IMR-90 (cell line): Measurements from ENCODE around the gene AZGP1. TPM values are rescaled to one million over a fixed set of nuclear protein-coding genes. Genes with fewer than 3 reads are reported as not detected.

Experiments used
- ATAC-seq: fragments of 200-7000 bp; cut with Tn5 transposase; 2 replicates; pipeline ENCODE4 v1.9.1; 2020; ENCODE audit warnings: low read depth, mild to moderate bottlenecking, moderate library complexity
- BruUV-seq: library from RNA; stranded (reverse); fragments of 400-500 nt; replicated peaks from 2 replicates; lab custom pipeline; 2021; lab: Mats Ljungman, UMichigan
- CTCF ChIA-PET: fragments of 300-600 bp; formaldehyde crosslinking; extraction: SDS; loops from one replicate; lab custom pipeline; 2021; ENCODE audit warnings: antibody characterized with exemption; lab: Yijun Ruan, JAX
- POLR2A ChIA-PET: fragments of 300-600 bp; sonication (Branson Sonifier 250); formaldehyde crosslinking; loops from one replicate; lab custom pipeline; 2022; ENCODE audit warnings: antibody characterized with exemption; ENCODE audit not compliant: unreplicated experiment; lab: Charles Lee
- DNase-seq: peaks from one replicate; pipeline ENCODE4 v3.0.0; 2013
- H2AFZ ChIP-seq: replicated peaks from 2 replicates; pipeline ENCODE3; 2013; ENCODE audit warnings: low read length, mild to moderate bottlenecking; ENCODE audit not compliant: poor library complexity
- H2AK5ac ChIP-seq: 2 replicates; pipeline ENCODE4 v1.6.1; 2013; ENCODE audit warnings: low read depth, low read length, inconsistent platforms
- H2AK9ac ChIP-seq: replicated peaks from 2 replicates; pipeline ENCODE3; 2013; ENCODE audit warnings: mild to moderate bottlenecking, low read depth, low read length, moderate library complexity; ENCODE audit not compliant: poor library complexity
- H2BK120ac ChIP-seq: 2 replicates; pipeline ENCODE4 v1.6.1; 2013; ENCODE audit warnings: low read depth, low read length, inconsistent platforms
- H2BK15ac ChIP-seq: 3 replicates; pipeline ENCODE4 v1.6.1; 2013; ENCODE audit warnings: low read depth, low read length, inconsistent platforms
- H2BK20ac ChIP-seq: 2 replicates; pipeline ENCODE4 v1.6.1; 2013; ENCODE audit warnings: low read depth, mild to moderate bottlenecking, inconsistent platforms, low read length, moderate library complexity
- H2BK5ac ChIP-seq: 2 replicates; pipeline ENCODE4 v1.6.1; 2013; ENCODE audit warnings: mild to moderate bottlenecking, low read depth, low read length, inconsistent platforms; ENCODE audit not compliant: poor library complexity, severe bottlenecking
- H3K14ac ChIP-seq: replicated peaks from 2 replicates; pipeline ENCODE4 v1.6.1; 2013; ENCODE audit warnings: low read depth, low read length, inconsistent platforms
- H3K18ac ChIP-seq: 2 replicates; pipeline ENCODE4 v1.6.1; 2013; ENCODE audit warnings: low read depth, low read length, control low read depth
- H3K23ac ChIP-seq: 2 replicates; pipeline ENCODE4 v1.6.1; 2013; ENCODE audit warnings: low read depth, low read length, inconsistent platforms
- H3K27ac ChIP-seq: 2 replicates; pipeline ENCODE4 v1.5.1; 2013; ENCODE audit warnings: mild to moderate bottlenecking, control low read depth, low read length; ENCODE audit not compliant: insufficient read depth
- H3K27me3 ChIP-seq: 2 replicates; pipeline ENCODE4 v1.6.1; 2013; ENCODE audit warnings: low read length; ENCODE audit not compliant: control insufficient read depth, insufficient read depth
- H3K36me3 ChIP-seq: 2 replicates; pipeline ENCODE4 v1.6.1; 2013; ENCODE audit warnings: low read length, mixed read lengths; ENCODE audit not compliant: control insufficient read depth, insufficient read depth
- H3K4ac ChIP-seq: 2 replicates; pipeline ENCODE4 v1.6.1; 2013; ENCODE audit warnings: low read depth, low read length, inconsistent platforms
- H3K4me1 ChIP-seq: 2 replicates; pipeline ENCODE4 v1.6.1; 2013; ENCODE audit warnings: low read length, mixed read lengths; ENCODE audit not compliant: control insufficient read depth, insufficient read depth
- H3K4me2 ChIP-seq: 2 replicates; pipeline ENCODE4 v1.6.1; 2013; ENCODE audit warnings: low read depth, mild to moderate bottlenecking, control low read depth, low read length, moderate library complexity
- H3K4me3 ChIP-seq: 2 replicates; pipeline ENCODE4 v1.5.1; 2013; ENCODE audit warnings: low read depth, mild to moderate bottlenecking, control low read depth, low read length, moderate library complexity; ENCODE audit not compliant: insufficient read depth
- H3K56ac ChIP-seq: 2 replicates; pipeline ENCODE4 v1.6.1; 2013; ENCODE audit warnings: low read length, inconsistent platforms; ENCODE audit not compliant: insufficient read depth; ENCODE audit errors: extremely low read depth
- H3K79me1 ChIP-seq, 2 experiments: 2 replicates each; pipeline ENCODE4 v1.6.1; 2013; ENCODE audit warnings: low read length in 2 of 2, inconsistent platforms in 1 of 2, low read depth in 1 of 2
- H3K9ac ChIP-seq: 2 replicates; pipeline ENCODE4 v1.6.1; 2013; ENCODE audit warnings: low read depth, low read length, control low read depth
- H3K9me1 ChIP-seq: 2 replicates; pipeline ENCODE4 v1.6.1; 2013; ENCODE audit warnings: low read length, inconsistent platforms; ENCODE audit not compliant: insufficient read depth
- H3K9me3 ChIP-seq: 2 replicates; pipeline ENCODE4 v1.6.1; 2013; ENCODE audit warnings: low read length; ENCODE audit not compliant: control insufficient read depth, insufficient read depth
- H4K20me1 ChIP-seq: 2 replicates; pipeline ENCODE4 v1.6.1; 2013; ENCODE audit warnings: low read length, inconsistent platforms; ENCODE audit not compliant: insufficient read depth
- H4K5ac ChIP-seq: 2 replicates; pipeline ENCODE4 v1.6.1; 2013; ENCODE audit warnings: mild to moderate bottlenecking, low read depth, low read length, control low read depth
- H4K8ac ChIP-seq, 2 experiments: 2 replicates each; pipeline ENCODE4 v1.6.1; 2013; ENCODE audit warnings: low read depth in 2 of 2, low read length in 2 of 2, control low read depth in 1 of 2, inconsistent platforms in 1 of 2
- H4K91ac ChIP-seq: 2 replicates; pipeline ENCODE4 v1.6.1; 2013; ENCODE audit warnings: low read depth, low read length, inconsistent platforms; ENCODE audit not compliant: insufficient read depth
- BHLHE40 ChIP-seq: fragments of 150-350 bp; IDR thresholded peaks from 2 replicates; pipeline ENCODE4 v1.6.1; 2016; ENCODE audit warnings: mild to moderate bottlenecking, low read depth, low read length
- CEBPB ChIP-seq: IDR thresholded peaks from 2 replicates; pipeline ENCODE4 v1.6.1; 2012; ENCODE audit warnings: low read depth, low read length, improper control_type of control experiment
- CHD1 ChIP-seq: IDR thresholded peaks from 2 replicates; pipeline ENCODE4 v1.6.1; 2012; ENCODE audit warnings: low read depth, low read length, improper control_type of control experiment
- FOS ChIP-seq: fragments of 150-350 bp; IDR thresholded peaks from 2 replicates; pipeline ENCODE4 v1.6.1; 2016; ENCODE audit warnings: low read depth, low read length
- MAFK ChIP-seq: IDR thresholded peaks from 2 replicates; pipeline ENCODE4 v1.6.1; 2012; ENCODE audit warnings: low read depth, low read length, improper control_type of control experiment
- MAZ ChIP-seq: IDR thresholded peaks from 2 replicates; pipeline ENCODE4 v1.6.1; 2012; ENCODE audit warnings: low read depth, mild to moderate bottlenecking, low read length, improper control_type of control experiment, moderate library complexity, borderline replicate concordance
- MXI1 ChIP-seq: IDR thresholded peaks from 2 replicates; pipeline ENCODE4 v1.6.1; 2012; ENCODE audit warnings: low read depth, mild to moderate bottlenecking, low read length, moderate library complexity, borderline replicate concordance
- NFE2L2 ChIP-seq: fragments of 150-350 bp; IDR thresholded peaks from 2 replicates; pipeline ENCODE4 v1.6.1; 2016; ENCODE audit warnings: low read depth, mild to moderate bottlenecking, low read length
- POLR2A ChIP-seq: IDR thresholded peaks from 2 replicates; pipeline ENCODE4 v1.6.1; 2012; ENCODE audit warnings: mild to moderate bottlenecking, low read depth, low read length
- RAD21 ChIP-seq: IDR thresholded peaks from 2 replicates; pipeline ENCODE4 v1.6.1; 2012; ENCODE audit warnings: low read length, improper control_type of control experiment
- RCOR1 ChIP-seq: IDR thresholded peaks from 2 replicates; pipeline ENCODE4 v1.6.1; 2012; ENCODE audit warnings: mild to moderate bottlenecking, low read length, improper control_type of control experiment; ENCODE audit not compliant: insufficient replicate concordance
- RFX5 ChIP-seq: IDR thresholded peaks from 2 replicates; pipeline ENCODE4 v1.8.0; 2012; ENCODE audit warnings: low read depth, mild to moderate bottlenecking, low read length, moderate library complexity
- SMC3 ChIP-seq: fragments of 150-350 bp; IDR thresholded peaks from 2 replicates; pipeline ENCODE4 v1.6.1; 2016; ENCODE audit warnings: low read depth, mild to moderate bottlenecking, antibody characterized with exemption, low read length, moderate library complexity
- WGBS, 2 experiments: methylation state at CpG; one replicate each; pipeline versions ENCODE4 v1.1.5 to v1.1.7; 2013; ENCODE audit warnings: missing lambda C conversion rate in 2 of 2; ENCODE audit not compliant: insufficient read length in 1 of 2; ENCODE audit errors: extremely low coverage in 2 of 2; 5-methylcytosine and 5-hydroxymethylcytosine counted together
- dilution Hi-C: fragments of 300-500 bp; cut with HindIII; formaldehyde crosslinking; loops from one replicate; pipeline ENCODE4 v1.14.3; 2018; ENCODE audit warnings: low sequenced_read_pairs; ENCODE audit not compliant: unreplicated experiment
- in situ Hi-C: fragments of 300-500 bp; cut with MboI; formaldehyde crosslinking; loops from 3 replicates; pipeline ENCODE4 v1.14.3; 2019; ENCODE audit warnings: low sequenced_read_pairs, inconsistent platforms, mixed read lengths
- intact Hi-C: fragments of 100-400 bp; cut with micrococcal nuclease; formaldehyde crosslinking; loops from 2 replicates; pipeline ENCODE4 v1.10.0; 2022
- polyA plus RNA-seq, 3 experiments: library from polyadenylated mRNA; depleted of rRNA; stranded (reverse); fragments of >200 nt; gene quantifications; 2 replicates each; pipeline ENCODE4 v1.2.3, GENCODE V29; 2012; ENCODE audit warnings: low replicate concordance in 1 of 3
- total RNA-seq: library from RNA; depleted of rRNA; stranded (reverse); fragments of >200 nt; gene quantifications from 2 replicates; pipeline ENCODE4 v1.2.3, GENCODE V29; 2012
- TF ChIP-seq, protein P1 (sequence below): fragments of 150-350 bp; IDR thresholded peaks from 2 replicates; pipeline ENCODE4 v1.6.1; 2016; ENCODE audit warnings: low read depth, mild to moderate bottlenecking, low read length, moderate library complexity, borderline replicate concordance
- TF ChIP-seq, protein P2 (sequence below): fragments of 150-350 bp; IDR thresholded peaks from 2 replicates; pipeline ENCODE4 v1.6.1; 2017; ENCODE audit warnings: mild to moderate bottlenecking, antibody characterized with exemption, low read length, low read depth
- TF ChIP-seq, protein P3 (sequence below): conservative IDR thresholded peaks from 2 replicates; pipeline ENCODE4 v1.5.1; 2012; ENCODE audit warnings: mild to moderate bottlenecking, low read depth, low read length, improper control_type of control experiment

The AZGP1 gene
- total and polyA plus RNA-seq, 2 of the 4 experiments (the other 2 are of a cell fraction) = not detected

DNA sequence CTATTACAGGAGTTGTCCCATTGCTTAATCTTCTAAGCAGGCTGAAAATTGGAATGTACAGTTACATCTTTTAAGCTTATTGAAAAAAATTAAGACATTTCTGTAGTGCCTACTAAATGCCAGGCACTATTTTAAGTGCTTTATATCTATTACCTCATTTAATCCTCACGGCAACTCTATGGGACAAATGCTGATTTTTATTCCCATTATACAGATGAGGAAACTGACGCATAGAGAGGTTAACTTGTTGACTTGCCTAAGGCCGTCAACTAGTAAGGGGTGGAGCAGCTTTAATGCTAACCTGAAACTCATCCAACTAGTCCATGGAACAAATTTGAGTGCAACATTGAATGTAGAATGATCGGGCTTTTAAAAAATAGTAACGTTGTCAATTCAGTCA, 42.0 kb upstream of the AZGP1 start:
- DNase-seq (no peak), ATAC-seq (no peak)
- no TSS peak for BruUV-seq
- no peak overlapping the region for H2AFZ ChIP-seq
- no peak overlapping the region for H2AK9ac ChIP-seq
- peaks cover 41% of the 10 kb centered on the region for H4K20me1 ChIP-seq
- no peak overlapping the region for H3K9ac ChIP-seq
- H3K4me3 ChIP-seq = no peak overlapping the region
- H3K79me1 ChIP-seq = peaks cover 8 to 67% of the 10 kb centered on the region in 2 experiments
- no peak overlapping the region for H3K18ac ChIP-seq
- POLR2A ChIA-PET = no interaction called here
- CTCF ChIA-PET = interaction anchor here (0.9 kb wide), 1 partner anchor 9 kb away, joined by 3 read pairs; no protein-coding TSS in a partner anchor
- H3K27me3 ChIP-seq = no peaks in the 10 kb centered on the region
- H3K27ac ChIP-seq = no peak overlapping the region
- H2BK15ac ChIP-seq = no peak overlapping the region
- no peak overlapping the region for H3K23ac ChIP-seq
- no peak overlapping the region for H2BK5ac ChIP-seq
- no peak overlapping the region for H3K4me2 ChIP-seq
- H3K9me1 ChIP-seq = peaks cover 11% of the 10 kb centered on the region
- peaks cover 10% of the 10 kb centered on the region for H3K36me3 ChIP-seq
- H3K9me3 ChIP-seq = no peaks in the 10 kb centered on the region
- dilution Hi-C loops (no loop called here), in situ Hi-C loops (no loop called here), intact Hi-C loops (loop anchor here (2.0 kb wide), 1 partner anchor 69 kb away; no protein-coding TSS in a partner anchor)
- no peak overlapping the region for H4K91ac ChIP-seq
- no peak overlapping the region for H3K14ac ChIP-seq
- H3K4me1 ChIP-seq = peaks cover 2% of the 10 kb centered on the region; the same call in 1 of the 2 replicates
- H2BK20ac ChIP-seq = no peak overlapping the region
- WGBS, 2 experiments = no CpG with 5 or more reads among the region's 5 CpGs
- no peak overlapping the region for H2AK5ac ChIP-seq
- H4K8ac ChIP-seq = no peak overlapping the region
- no peak for TF ChIP-seq MAFK
- TF ChIP-seq MXI1 = no peak
- no peak for TF ChIP-seq MAZ
- no peak for TF ChIP-seq CHD1
- TF ChIP-seq, protein P1, sequence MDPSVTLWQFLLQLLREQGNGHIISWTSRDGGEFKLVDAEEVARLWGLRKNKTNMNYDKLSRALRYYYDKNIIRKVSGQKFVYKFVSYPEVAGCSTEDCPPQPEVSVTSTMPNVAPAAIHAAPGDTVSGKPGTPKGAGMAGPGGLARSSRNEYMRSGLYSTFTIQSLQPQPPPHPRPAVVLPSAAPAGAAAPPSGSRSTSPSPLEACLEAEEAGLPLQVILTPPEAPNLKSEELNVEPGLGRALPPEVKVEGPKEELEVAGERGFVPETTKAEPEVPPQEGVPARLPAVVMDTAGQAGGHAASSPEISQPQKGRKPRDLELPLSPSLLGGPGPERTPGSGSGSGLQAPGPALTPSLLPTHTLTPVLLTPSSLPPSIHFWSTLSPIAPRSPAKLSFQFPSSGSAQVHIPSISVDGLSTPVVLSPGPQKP = no peak
- TF ChIP-seq, protein P2, sequence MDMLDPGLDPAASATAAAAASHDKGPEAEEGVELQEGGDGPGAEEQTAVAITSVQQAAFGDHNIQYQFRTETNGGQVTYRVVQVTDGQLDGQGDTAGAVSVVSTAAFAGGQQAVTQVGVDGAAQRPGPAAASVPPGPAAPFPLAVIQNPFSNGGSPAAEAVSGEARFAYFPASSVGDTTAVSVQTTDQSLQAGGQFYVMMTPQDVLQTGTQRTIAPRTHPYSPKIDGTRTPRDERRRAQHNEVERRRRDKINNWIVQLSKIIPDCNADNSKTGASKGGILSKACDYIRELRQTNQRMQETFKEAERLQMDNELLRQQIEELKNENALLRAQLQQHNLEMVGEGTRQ = no peak
- no peak for TF ChIP-seq RFX5
- TF ChIP-seq NFE2L2 = no peak
- TF ChIP-seq RAD21 = no peak
- TF ChIP-seq BHLHE40 = no peak
- TF ChIP-seq POLR2A = no peak
- TF ChIP-seq RCOR1 = no peak
- TF ChIP-seq SMC3 = no peak
- no peak for TF ChIP-seq FOS
- TF ChIP-seq, protein P3, sequence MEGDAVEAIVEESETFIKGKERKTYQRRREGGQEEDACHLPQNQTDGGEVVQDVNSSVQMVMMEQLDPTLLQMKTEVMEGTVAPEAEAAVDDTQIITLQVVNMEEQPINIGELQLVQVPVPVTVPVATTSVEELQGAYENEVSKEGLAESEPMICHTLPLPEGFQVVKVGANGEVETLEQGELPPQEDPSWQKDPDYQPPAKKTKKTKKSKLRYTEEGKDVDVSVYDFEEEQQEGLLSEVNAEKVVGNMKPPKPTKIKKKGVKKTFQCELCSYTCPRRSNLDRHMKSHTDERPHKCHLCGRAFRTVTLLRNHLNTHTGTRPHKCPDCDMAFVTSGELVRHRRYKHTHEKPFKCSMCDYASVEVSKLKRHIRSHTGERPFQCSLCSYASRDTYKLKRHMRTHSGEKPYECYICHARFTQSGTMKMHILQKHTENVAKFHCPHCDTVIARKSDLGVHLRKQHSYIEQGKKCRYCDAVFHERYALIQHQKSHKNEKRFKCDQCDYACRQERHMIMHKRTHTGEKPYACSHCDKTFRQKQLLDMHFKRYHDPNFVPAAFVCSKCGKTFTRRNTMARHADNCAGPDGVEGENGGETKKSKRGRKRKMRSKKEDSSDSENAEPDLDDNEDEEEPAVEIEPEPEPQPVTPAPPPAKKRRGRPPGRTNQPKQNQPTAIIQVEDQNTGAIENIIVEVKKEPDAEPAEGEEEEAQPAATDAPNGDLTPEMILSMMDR = no peak
- TF ChIP-seq CEBPB = no peak
- H3K4ac ChIP-seq = no peak overlapping the region
- H2BK120ac ChIP-seq = no peak overlapping the region
- no peak overlapping the region for H4K5ac ChIP-seq
- H3K56ac ChIP-seq = no peak overlapping the region
